ENCODE data around the gene RAC3.

The RAC3 gene

DNA sequence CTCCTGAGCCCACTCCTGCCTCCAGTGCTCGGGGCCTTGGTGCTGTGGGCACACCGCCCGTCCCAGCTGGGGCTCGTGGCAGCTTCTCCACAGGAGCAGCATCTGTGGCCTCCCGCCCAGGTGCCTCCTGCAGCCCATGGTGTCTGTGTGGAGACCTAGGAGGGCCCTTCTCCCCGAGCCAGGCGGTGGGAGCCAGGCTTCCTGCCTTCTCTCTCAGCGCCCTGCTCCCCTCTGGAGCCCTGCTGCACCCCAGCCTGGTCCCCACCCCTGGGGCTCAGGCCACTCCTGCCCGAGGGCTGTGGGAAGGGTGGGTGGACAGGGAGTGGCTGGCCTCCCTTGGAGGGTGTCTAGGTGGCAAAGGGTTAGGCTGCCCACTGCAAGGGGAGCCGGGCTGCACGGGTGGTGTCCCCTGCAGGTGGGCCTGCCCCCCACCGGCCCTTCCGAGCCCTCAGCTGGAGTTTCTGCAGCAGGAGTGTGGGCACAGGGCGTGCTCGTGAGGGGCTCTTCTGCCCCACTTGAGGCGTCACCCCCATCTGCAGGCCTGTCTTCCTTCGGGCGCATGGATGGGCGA is 19.8 kb upstream of the RAC3 start:
- TF ChIP-seq, protein P1, sequence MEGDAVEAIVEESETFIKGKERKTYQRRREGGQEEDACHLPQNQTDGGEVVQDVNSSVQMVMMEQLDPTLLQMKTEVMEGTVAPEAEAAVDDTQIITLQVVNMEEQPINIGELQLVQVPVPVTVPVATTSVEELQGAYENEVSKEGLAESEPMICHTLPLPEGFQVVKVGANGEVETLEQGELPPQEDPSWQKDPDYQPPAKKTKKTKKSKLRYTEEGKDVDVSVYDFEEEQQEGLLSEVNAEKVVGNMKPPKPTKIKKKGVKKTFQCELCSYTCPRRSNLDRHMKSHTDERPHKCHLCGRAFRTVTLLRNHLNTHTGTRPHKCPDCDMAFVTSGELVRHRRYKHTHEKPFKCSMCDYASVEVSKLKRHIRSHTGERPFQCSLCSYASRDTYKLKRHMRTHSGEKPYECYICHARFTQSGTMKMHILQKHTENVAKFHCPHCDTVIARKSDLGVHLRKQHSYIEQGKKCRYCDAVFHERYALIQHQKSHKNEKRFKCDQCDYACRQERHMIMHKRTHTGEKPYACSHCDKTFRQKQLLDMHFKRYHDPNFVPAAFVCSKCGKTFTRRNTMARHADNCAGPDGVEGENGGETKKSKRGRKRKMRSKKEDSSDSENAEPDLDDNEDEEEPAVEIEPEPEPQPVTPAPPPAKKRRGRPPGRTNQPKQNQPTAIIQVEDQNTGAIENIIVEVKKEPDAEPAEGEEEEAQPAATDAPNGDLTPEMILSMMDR (IDR thresholded peaks at IDR 0.05; ENCODE audit: unreplicated experiment in 3 of 3) = no peak
- H3K4me1 Mint-ChIP-seq = no peaks in the 10 kb centered on the region
- no peaks in the 10 kb centered on the region for H3K9me3 Mint-ChIP-seq
- H3K36me3 Mint-ChIP-seq (ENCODE audit: low read depth) = no peaks in the 10 kb centered on the region
- H3K27ac Mint-ChIP-seq = no peak overlapping the region
- no peak overlapping the region for H3K4me3 Mint-ChIP-seq
- no peaks in the 10 kb centered on the region for H3K27me3 Mint-ChIP-seq (ENCODE audit: low read depth)

GRCh38 chr17:82012261-82012639 is 19.2 kb upstream of the RAC3 start:
- TF ChIP-seq, protein P1 (IDR thresholded peaks at IDR 0.05; ENCODE audit: unreplicated experiment in 3 of 3) = no peak
- no peaks in the 10 kb centered on the region for H3K4me1 Mint-ChIP-seq
- no peaks in the 10 kb centered on the region for H3K9me3 Mint-ChIP-seq
- no peaks in the 10 kb centered on the region for H3K27me3 Mint-ChIP-seq (ENCODE audit: low read depth)
- H3K27ac Mint-ChIP-seq = no peak overlapping the region
- no peaks in the 10 kb centered on the region for H3K36me3 Mint-ChIP-seq (ENCODE audit: low read depth)
- no peak overlapping the region for H3K4me3 Mint-ChIP-seq

GRCh38 chr17:82012640-82013295 is 18.7 kb upstream of the RAC3 start:
- Mint-ChIP-seq H3K4me3 (no peak overlapping the region), H3K4me1 (no peaks in the 10 kb centered on the region), H3K27me3 (ENCODE audit: low read depth) (no peaks in the 10 kb centered on the region), H3K27ac (peak overlapping the region in 2 of 3 experiments; percentile 51 to 56), H3K36me3 (ENCODE audit: low read depth) (no peaks in the 10 kb centered on the region), H3K9me3 (no peaks in the 10 kb centered on the region)
- TF ChIP-seq, protein P1 (IDR thresholded peaks at IDR 0.05; ENCODE audit: unreplicated experiment in 3 of 3) = no peak

- peaks cover under 1% of the 10 kb centered on the region for H3K4me1 Mint-ChIP-seq
- H3K27ac Mint-ChIP-seq = no peak overlapping the region
- H3K36me3 Mint-ChIP-seq (ENCODE audit: low read depth) = peaks cover under 1% of the 10 kb centered on the region
- H3K9me3 Mint-ChIP-seq = no peaks in the 10 kb centered on the region
- H3K4me3 Mint-ChIP-seq = no peak overlapping the region
- TF ChIP-seq, protein P1 (IDR thresholded peaks at IDR 0.05; ENCODE audit: unreplicated experiment in 3 of 3) = no peak
- H3K27me3 Mint-ChIP-seq (ENCODE audit: low read depth) = no peaks in the 10 kb centered on the region
These were observed 18.1 kb upstream of the RAC3 start for GRCh38 chr17:82013341-82013740.

GRCh38 chr17:82013772-82014321 is 17.6 kb upstream of the RAC3 start:
- Mint-ChIP-seq H3K9me3 (no peaks in the 10 kb centered on the region), H3K4me1 (peaks cover 6% of the 10 kb centered on the region), H3K27me3 (ENCODE audit: low read depth) (no peaks in the 10 kb centered on the region), H3K36me3 (ENCODE audit: low read depth) (peaks cover 4% of the 10 kb centered on the region), H3K4me3 (no peak overlapping the region), H3K27ac (no peak overlapping the region)
- TF ChIP-seq, protein P1 (IDR thresholded peaks at IDR 0.05; ENCODE audit: unreplicated experiment in 3 of 3) = no peak

GRCh38 chr17:82014432-82014831 is 17.0 kb upstream of the RAC3 start:
- H3K27ac Mint-ChIP-seq = no peak overlapping the region
- no peak overlapping the region for H3K4me3 Mint-ChIP-seq
- H3K36me3 Mint-ChIP-seq (ENCODE audit: low read depth) = peaks cover 4% of the 10 kb centered on the region
- H3K4me1 Mint-ChIP-seq = peaks cover 8% of the 10 kb centered on the region
- TF ChIP-seq, protein P1 (IDR thresholded peaks at IDR 0.05; ENCODE audit: unreplicated experiment in 3 of 3) = no peak
- no peaks in the 10 kb centered on the region for H3K9me3 Mint-ChIP-seq
- H3K27me3 Mint-ChIP-seq (ENCODE audit: low read depth) = no peaks in the 10 kb centered on the region
